SU-DHL-6 (cell line): ENCODE results near the gene PXDN.

Source experiments
- CTCF ChIP-seq: fragments of 200-600 bp; sonication (generic); IDR thresholded peaks from one replicate; pipeline ENCODE4 v1.5.1; 2017; ENCODE audit warnings: antibody characterized with exemption, mild to moderate bottlenecking, low read length, moderate library complexity; ENCODE audit not compliant: insufficient read depth, poor library complexity, severe bottlenecking
- EZH2phosphoT487 ChIP-seq: fragments of 200-600 bp; sonication (generic), shearing (Covaris generic); conservative IDR thresholded peaks from 2 replicates; pipeline ENCODE4 v1.6.1; 2018; ENCODE audit warnings: mild to moderate bottlenecking, antibody characterized with exemption, low read length, moderate library complexity, mixed read lengths

- TF ChIP-seq CTCF (no peak), EZH2phosphoT487 (no peak)
Observed at GRCh38 chr2:1632510-1632909, 111.8 kb downstream of the PXDN start.
